ENCODE results near the gene MSLN. TPM values are rescaled to one million over a fixed set of nuclear protein-coding genes. Genes with fewer than 3 reads are reported as not detected.
A peak's percentile ranks its signal among the peaks of the same experiment; 100 is the strongest.

The MSLN gene
- total and polyA plus RNA-seq, 9 of the 15 experiments (the other 6 are each of a cell fraction or from before 2014, with no cell fraction given), result not detected

GRCh38 chr16:782258-782657 is 21.7 kb downstream of the MSLN start:
- Histone ChIP-seq H3K79me2 (ENCODE audit: control insufficient read depth, insufficient read depth, low read length) (peaks cover 3% of the 10 kb centered on the region), H3K36me3 (ENCODE audit: control insufficient read depth, insufficient read depth, low read length) (peaks cover 27% of the 10 kb centered on the region; the same call in 2 of the 3 replicates), H3K9me3 (replicated peaks; ENCODE audit: control insufficient read depth, insufficient read depth, low read depth, low read length) (no peaks in the 10 kb centered on the region), H3K27ac (ENCODE audit: extremely low read depth, low read depth, low read length) (no peak overlapping the region), H3K4me1 (replicated peaks in 1 of 2; ENCODE audit: control insufficient read depth in 2 of 2, insufficient read depth in 2 of 2, low read length in 2 of 2) (peaks cover 7 to 87% of the 10 kb centered on the region in 2 experiments; a peak in 4 of 5 replicates), H3K9ac (ENCODE audit: insufficient read depth in 1 of 2, low read depth in 2 of 2, low read length in 2 of 2) (peak overlapping the region in 1 of 2 experiments; percentile 4; a peak in 1 of 4 replicates), H3K4me2 (ENCODE audit: insufficient read depth, low read length) (no peak overlapping the region), H4K20me1 (replicated peaks; ENCODE audit: control insufficient read depth, insufficient read depth, low read length) (peaks cover 10% of the 10 kb centered on the region), H2AFZ (ENCODE audit: low read depth, low read length) (no peak overlapping the region), H3K9me1 (ENCODE audit: control insufficient read depth, insufficient read depth, low read length) (no peaks in the 10 kb centered on the region), H3K27me3 (ENCODE audit: control insufficient read depth in 2 of 2, insufficient read depth in 2 of 2, low read length in 2 of 2) (peaks cover 0 to 11% of the 10 kb centered on the region in 2 experiments; a peak in 2 of 5 replicates), H3K4me3 (no peak overlapping the region)
- ChIA-PET CTCF (ENCODE audit: low intra/inter-chr PET ratio) (no interaction called here), POLR2A (interaction anchor here (1.0 to 2.9 kb wide), 2 partner anchors 10 to 14 kb away, joined by 4 to 11 read pairs; no protein-coding TSS in a partner anchor)
- WGBS (ENCODE audit: insufficient coverage, low coverage, missing lambda C conversion rate), result 10% methylated on average over 6 of the region's 6 CpGs
- intact Hi-C loops (cut with micrococcal nuclease), result no loop called here
- in situ Hi-C loops (cut with MboI), result no loop called here
- BruUV-seq (replicated peaks), result no TSS peak
- DNase-seq (ENCODE audit: extremely low read depth in 1 of 4, low spot score in 3 of 4), result no peak
- FAIRE-seq, result no peak
- ATAC-seq, result no peak
- no peak for TF ChIP-seq TFAM (CRISPR knock-in tag; conservative IDR thresholded peaks at IDR 0.05)
- TF ChIP-seq ZNF431 (CRISPR knock-in tag; IDR thresholded peaks at IDR 0.05), result no peak
- TF ChIP-seq CHD7 (IDR thresholded peaks at IDR 0.05; ENCODE audit: low read depth, low read length), result no peak
- TF ChIP-seq PPARD (CRISPR knock-in tag; IDR thresholded peaks at IDR 0.05), result no peak
- no peak for TF ChIP-seq HMG20A (CRISPR knock-in tag; conservative IDR thresholded peaks at IDR 0.05)
- no peak for TF ChIP-seq HOMEZ (CRISPR knock-in tag; IDR thresholded peaks at IDR 0.05)
